PFSK-1 (cell line): ENCODE data around the gene SLC4A1.

Experiments
- FOXP2 ChIP-seq: optimal IDR thresholded peaks from 2 replicates; pipeline ENCODE3; 2011; ENCODE audit warnings: borderline replicate concordance, control low read depth, inconsistent platforms; ENCODE audit not compliant: insufficient read depth; ENCODE audit errors: extremely low read length, extremely low read depth
- POLR2AphosphoS5 ChIP-seq: IDR thresholded peaks from 2 replicates; pipeline ENCODE4 v1.6.1; 2012; ENCODE audit warnings: low read depth, mild to moderate bottlenecking, control low read depth, low read length, moderate library complexity
- REST ChIP-seq, 2 experiments: IDR thresholded peaks; 2 replicates each; pipeline versions ENCODE4 v1.6.1 to v1.8.0; 2011 to 2012; ENCODE audit warnings: low read depth in 2 of 2, low read length in 2 of 2, control low read depth in 1 of 2, inconsistent platforms in 1 of 2, mild to moderate bottlenecking in 1 of 2, moderate library complexity in 1 of 2; ENCODE audit not compliant: insufficient read depth in 1 of 2
- SIN3A ChIP-seq: IDR thresholded peaks from 2 replicates; pipeline ENCODE4 v1.6.1; 2012; ENCODE audit warnings: mild to moderate bottlenecking, low read length, moderate library complexity, borderline replicate concordance; ENCODE audit not compliant: insufficient read depth
- TAF1 ChIP-seq: IDR thresholded peaks from 2 replicates; pipeline ENCODE4 v1.6.1; 2012; ENCODE audit warnings: low read length, control low read depth, borderline replicate concordance; ENCODE audit not compliant: insufficient read depth

GRCh38 chr17:44207319-44207718, 60.6 kb downstream of the SLC4A1 start:
- TF ChIP-seq POLR2AphosphoS5 = no peak
- TF ChIP-seq REST (IDR thresholded peaks at IDR 0.05; ENCODE audit: insufficient read depth in 1 of 2, low read depth in 2 of 2, low read length in 2 of 2) = no peak
- TF ChIP-seq SIN3A = no peak
- no peak for TF ChIP-seq TAF1
- TF ChIP-seq FOXP2 = no peak
